K562 (cell line): ENCODE measurements around the gene SREBF1. TPM values are rescaled to one million over a fixed set of nuclear protein-coding genes. Genes with fewer than 3 reads are reported as not detected.

Experiments used
- CREM ChIP-seq: IDR thresholded peaks from 2 replicates; pipeline ENCODE4 v1.6.1; 2014; ENCODE audit warnings: antibody characterized with exemption, low read depth
- EP400 ChIP-seq: fragments of 450-650 bp; IDR thresholded peaks from 2 replicates; pipeline ENCODE4 v1.6.1; 2017; ENCODE audit warnings: antibody characterized with exemption, mild to moderate bottlenecking, moderate library complexity
- POLR2B ChIP-seq: fragments of 450-650 bp; IDR thresholded peaks from 2 replicates; pipeline ENCODE4 v1.6.1; 2018; ENCODE audit warnings: low read depth; ENCODE audit not compliant: partially characterized antibody
- TEAD1 ChIP-seq, 2 experiments: fragments of 450-650 bp in 1 of 2; sonication (generic) in 1 of 2; formaldehyde crosslinking; IDR thresholded peaks; 2 replicates each; pipeline versions ENCODE4 v1.4.0 to v1.8.0; 2020 to 2022; ENCODE audit warnings: mild to moderate bottlenecking in 2 of 2, missing genetic modification reagents in 1 of 2
- ZFP36 ChIP-seq: fragments of 150-350 bp; IDR thresholded peaks from 2 replicates; pipeline ENCODE4 v1.6.1; 2018; ENCODE audit warnings: low read length, low read depth; ENCODE audit not compliant: partially characterized antibody
- ZNF282 ChIP-seq: sonication (generic); formaldehyde crosslinking; IDR thresholded peaks from 2 replicates; pipeline ENCODE4 v1.8.1; 2023; ENCODE audit warnings: missing genetic modification reagents
- polyA plus RNA-seq, 8 experiments: library from polyadenylated mRNA; depleted of rRNA in 4 of 8; stranded (reverse) in 5 of 8; unstranded in 3 of 8; fragments of >200 nt; fragmentation: Nextera tagmentation in 2 of 8; fragmentation: Illumina TruSeq in 1 of 8; extraction: Ambion mirVana in 2 of 8; extraction: Trizol in 1 of 8; gene quantifications; 2 replicates each; pipeline versions ENCODE4 v1.2.1 to v1.2.3, GENCODE V29; 2011 to 2014; ENCODE audit warnings: inconsistent platforms in 1 of 8, missing spikeins in 1 of 8
- total RNA-seq, 7 experiments: library from RNA; depleted of rRNA in 6 of 7; stranded (reverse); fragments of >200 nt in 6 of 7; fragmentation: Illumina TruSeq in 2 of 7; extraction: Trizol in 2 of 7; gene quantifications; 2 replicates each; pipeline versions ENCODE4 v1.2.1 to v1.2.3, GENCODE V29; 2011 to 2021; ENCODE audit warnings: low replicate concordance in 1 of 7
- TF ChIP-seq, protein P1 (sequence below): fragments of 150-350 bp; conservative IDR thresholded peaks from 2 replicates; pipeline ENCODE4 v1.6.1; 2014; ENCODE audit warnings: low read length
- TF ChIP-seq, protein P2 (sequence below): fragments of 450-650 bp; formaldehyde crosslinking; IDR thresholded peaks from 2 replicates; pipeline ENCODE4 v1.4.0; 2020; ENCODE audit warnings: mild to moderate bottlenecking, moderate library complexity
- TF ChIP-seq, protein P3 (sequence below): IDR thresholded peaks from 2 replicates; pipeline ENCODE4 v1.6.1; 2014; ENCODE audit warnings: antibody characterized with exemption
- TF ChIP-seq, protein P4 (sequence below): fragments of 250-450 bp; sonication (Bioruptor Pico); IDR thresholded peaks from 2 replicates; pipeline ENCODE4 v1.9.0; 2021; ENCODE audit warnings: mild to moderate bottlenecking, inconsistent platforms
- TF ChIP-seq, protein P5 (sequence below): fragments of 250-450 bp; sonication (Bioruptor Pico); IDR thresholded peaks from 2 replicates; pipeline ENCODE4 v1.5.0; 2021; ENCODE audit warnings: mild to moderate bottlenecking, moderate library complexity
- TF ChIP-seq, protein P6 (sequence below): fragments of 450-650 bp; IDR thresholded peaks from 2 replicates; pipeline ENCODE4 v1.6.1; 2017; ENCODE audit warnings: mild to moderate bottlenecking, moderate library complexity

SREBF1 gene
- total and polyA plus RNA-seq, 9 of the 15 experiments (the other 6 are each of a cell fraction or from before 2014, with no cell fraction given) = 1.6 to 169 (median 69.4) TPM

DNA sequence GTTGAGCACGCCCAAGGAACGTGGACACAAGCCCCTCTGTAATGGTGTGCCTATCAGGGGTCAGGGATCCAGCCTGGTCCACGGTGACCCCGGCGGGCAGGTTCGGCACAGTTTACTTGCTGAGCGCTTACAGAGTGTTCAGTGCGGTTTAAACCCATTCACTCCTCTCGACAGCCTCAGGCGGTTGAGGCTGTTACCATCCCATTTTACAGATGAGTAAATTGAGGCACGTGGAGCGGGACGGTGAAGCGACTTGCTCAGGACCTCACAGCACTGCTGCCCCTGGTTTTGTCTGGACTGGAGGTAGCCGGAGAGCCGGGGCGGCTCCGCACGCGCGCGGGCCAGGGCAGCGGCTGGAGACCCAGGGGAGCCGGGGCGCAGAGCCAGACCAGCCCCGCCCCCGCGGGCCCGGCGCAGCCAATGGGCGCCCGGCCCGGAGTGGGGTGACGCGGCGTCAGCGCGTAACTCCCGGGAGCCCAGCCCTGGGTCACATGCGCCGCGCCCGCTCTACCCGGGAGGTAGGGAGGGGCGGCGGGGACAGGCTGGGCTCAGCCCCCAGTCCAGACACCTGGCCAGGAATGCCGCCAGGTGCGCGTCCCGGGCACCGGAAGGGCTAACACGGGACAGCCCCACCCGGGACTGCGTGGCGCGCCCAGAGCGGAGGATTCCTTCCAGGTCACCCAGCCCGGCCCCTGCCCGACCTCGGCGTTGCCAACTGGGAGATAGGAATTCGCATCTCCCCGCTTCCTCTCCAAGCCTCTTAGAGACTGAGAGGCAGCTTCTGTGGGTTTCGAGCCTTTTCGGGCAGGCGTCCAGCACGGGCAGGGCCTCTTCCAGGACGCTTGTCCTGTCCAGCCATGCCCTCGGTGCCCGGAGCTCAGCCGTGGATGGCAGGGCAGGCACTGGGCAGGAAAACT lies 3.3 kb upstream of the SREBF1 start (continued):
- TF ChIP-seq, protein P1, sequence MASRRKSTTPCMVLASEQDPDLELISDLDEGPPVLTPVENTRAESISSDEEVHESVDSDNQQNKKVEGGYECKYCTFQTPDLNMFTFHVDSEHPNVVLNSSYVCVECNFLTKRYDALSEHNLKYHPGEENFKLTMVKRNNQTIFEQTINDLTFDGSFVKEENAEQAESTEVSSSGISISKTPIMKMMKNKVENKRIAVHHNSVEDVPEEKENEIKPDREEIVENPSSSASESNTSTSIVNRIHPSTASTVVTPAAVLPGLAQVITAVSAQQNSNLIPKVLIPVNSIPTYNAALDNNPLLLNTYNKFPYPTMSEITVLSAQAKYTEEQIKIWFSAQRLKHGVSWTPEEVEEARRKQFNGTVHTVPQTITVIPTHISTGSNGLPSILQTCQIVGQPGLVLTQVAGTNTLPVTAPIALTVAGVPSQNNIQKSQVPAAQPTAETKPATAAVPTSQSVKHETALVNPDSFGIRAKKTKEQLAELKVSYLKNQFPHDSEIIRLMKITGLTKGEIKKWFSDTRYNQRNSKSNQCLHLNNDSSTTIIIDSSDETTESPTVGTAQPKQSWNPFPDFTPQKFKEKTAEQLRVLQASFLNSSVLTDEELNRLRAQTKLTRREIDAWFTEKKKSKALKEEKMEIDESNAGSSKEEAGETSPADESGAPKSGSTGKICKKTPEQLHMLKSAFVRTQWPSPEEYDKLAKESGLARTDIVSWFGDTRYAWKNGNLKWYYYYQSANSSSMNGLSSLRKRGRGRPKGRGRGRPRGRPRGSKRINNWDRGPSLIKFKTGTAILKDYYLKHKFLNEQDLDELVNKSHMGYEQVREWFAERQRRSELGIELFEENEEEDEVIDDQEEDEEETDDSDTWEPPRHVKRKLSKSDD = no peak
- peak; percentile 66 for TF ChIP-seq ZFP36
- peak in 1 of 2 experiments; percentile 83; a peak in 2 of 4 replicates for TF ChIP-seq TEAD1 (CRISPR knock-in tag; IDR thresholded peaks at IDR 0.05)
- TF ChIP-seq, protein P2, sequence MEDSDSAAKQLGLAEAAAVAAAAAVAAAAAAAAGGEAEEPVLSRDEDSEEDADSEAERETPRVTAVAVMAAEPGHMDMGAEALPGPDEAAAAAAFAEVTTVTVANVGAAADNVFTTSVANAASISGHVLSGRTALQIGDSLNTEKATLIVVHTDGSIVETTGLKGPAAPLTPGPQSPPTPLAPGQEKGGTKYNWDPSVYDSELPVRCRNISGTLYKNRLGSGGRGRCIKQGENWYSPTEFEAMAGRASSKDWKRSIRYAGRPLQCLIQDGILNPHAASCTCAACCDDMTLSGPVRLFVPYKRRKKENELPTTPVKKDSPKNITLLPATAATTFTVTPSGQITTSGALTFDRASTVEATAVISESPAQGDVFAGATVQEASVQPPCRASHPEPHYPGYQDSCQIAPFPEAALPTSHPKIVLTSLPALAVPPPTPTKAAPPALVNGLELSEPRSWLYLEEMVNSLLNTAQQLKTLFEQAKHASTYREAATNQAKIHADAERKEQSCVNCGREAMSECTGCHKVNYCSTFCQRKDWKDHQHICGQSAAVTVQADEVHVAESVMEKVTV (CRISPR knock-in tag) = no peak
- TF ChIP-seq, protein P3, sequence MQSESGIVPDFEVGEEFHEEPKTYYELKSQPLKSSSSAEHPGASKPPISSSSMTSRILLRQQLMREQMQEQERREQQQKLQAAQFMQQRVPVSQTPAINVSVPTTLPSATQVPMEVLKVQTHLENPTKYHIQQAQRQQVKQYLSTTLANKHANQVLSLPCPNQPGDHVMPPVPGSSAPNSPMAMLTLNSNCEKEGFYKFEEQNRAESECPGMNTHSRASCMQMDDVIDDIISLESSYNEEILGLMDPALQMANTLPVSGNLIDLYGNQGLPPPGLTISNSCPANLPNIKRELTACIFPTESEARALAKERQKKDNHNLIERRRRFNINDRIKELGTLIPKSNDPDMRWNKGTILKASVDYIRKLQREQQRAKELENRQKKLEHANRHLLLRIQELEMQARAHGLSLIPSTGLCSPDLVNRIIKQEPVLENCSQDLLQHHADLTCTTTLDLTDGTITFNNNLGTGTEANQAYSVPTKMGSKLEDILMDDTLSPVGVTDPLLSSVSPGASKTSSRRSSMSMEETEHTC = no peak; the same call in none of the 2 replicates
- TF ChIP-seq, protein P4, sequence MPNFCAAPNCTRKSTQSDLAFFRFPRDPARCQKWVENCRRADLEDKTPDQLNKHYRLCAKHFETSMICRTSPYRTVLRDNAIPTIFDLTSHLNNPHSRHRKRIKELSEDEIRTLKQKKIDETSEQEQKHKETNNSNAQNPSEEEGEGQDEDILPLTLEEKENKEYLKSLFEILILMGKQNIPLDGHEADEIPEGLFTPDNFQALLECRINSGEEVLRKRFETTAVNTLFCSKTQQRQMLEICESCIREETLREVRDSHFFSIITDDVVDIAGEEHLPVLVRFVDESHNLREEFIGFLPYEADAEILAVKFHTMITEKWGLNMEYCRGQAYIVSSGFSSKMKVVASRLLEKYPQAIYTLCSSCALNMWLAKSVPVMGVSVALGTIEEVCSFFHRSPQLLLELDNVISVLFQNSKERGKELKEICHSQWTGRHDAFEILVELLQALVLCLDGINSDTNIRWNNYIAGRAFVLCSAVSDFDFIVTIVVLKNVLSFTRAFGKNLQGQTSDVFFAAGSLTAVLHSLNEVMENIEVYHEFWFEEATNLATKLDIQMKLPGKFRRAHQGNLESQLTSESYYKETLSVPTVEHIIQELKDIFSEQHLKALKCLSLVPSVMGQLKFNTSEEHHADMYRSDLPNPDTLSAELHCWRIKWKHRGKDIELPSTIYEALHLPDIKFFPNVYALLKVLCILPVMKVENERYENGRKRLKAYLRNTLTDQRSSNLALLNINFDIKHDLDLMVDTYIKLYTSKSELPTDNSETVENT (CRISPR knock-in tag) = peak; percentile 66; the same call in 1 of the 2 replicates
- TF ChIP-seq, protein P5, sequence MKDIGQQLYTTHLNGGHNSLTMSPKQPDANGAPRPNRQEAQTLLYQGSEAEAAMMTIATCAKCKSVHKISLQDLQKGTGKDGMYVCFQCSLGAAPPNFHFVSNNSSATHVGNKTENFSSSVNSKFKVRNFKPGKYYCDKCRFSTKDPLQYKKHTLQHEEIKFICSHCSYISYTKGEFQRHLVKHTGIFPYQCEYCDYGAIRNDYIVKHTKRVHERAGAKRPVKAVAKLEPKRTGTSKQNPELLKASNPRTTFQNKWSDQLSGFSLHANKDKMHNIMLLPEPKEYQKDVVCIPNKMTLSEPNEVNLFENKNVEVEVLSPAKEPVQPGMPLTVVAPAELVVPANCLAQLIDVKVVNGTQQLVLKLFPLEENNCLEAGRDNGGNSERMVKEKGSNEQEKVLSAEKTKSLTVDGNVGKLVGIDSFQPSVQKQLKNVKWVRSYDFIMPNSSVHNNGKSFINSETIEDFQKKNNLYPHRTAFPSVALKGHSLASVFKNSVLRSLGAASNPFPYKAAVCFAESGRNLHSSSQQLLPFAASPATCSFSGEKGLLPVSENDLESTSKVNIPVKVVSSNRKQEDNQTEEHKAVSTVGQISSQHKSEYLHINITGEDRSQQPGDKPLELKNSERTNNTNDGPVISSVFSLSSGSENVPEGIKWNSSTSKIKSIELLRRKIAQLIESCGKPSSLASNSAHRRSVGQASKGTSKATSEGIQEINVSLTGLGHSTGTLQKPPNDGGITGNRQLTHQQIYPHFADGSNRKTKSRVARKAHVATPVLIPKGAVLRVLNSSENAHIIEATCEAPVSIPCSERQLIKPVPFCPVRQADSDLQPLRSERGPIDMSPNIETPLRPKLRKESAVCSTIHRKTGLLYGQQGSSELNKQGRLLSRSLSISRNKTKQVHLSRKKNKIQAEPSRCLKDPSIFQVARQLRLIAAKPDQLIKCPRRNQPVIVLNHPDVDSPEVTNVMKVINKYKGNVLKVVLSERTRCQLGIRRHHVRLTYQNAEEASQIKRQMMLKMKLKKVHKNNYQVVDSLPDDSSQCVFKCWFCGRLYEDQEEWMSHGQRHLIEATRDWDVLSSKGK = no peak
- TF ChIP-seq ZNF282 (CRISPR knock-in tag) = no peak
- peak; percentile 64 for TF ChIP-seq CREM
- TF ChIP-seq, protein P6, sequence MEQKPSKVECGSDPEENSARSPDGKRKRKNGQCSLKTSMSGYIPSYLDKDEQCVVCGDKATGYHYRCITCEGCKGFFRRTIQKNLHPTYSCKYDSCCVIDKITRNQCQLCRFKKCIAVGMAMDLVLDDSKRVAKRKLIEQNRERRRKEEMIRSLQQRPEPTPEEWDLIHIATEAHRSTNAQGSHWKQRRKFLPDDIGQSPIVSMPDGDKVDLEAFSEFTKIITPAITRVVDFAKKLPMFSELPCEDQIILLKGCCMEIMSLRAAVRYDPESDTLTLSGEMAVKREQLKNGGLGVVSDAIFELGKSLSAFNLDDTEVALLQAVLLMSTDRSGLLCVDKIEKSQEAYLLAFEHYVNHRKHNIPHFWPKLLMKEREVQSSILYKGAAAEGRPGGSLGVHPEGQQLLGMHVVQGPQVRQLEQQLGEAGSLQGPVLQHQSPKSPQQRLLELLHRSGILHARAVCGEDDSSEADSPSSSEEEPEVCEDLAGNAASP = no peak
- TF ChIP-seq POLR2B = peak; percentile 82
- TF ChIP-seq EP400 = peak; percentile 82; the same call in 1 of the 2 replicates
